MM.1S (cell line): Measurements from ENCODE around the gene POLN.

Experiments
- DNase-seq: peaks from one replicate; pipeline ENCODE4 v3.0.0-alpha.2; 2015
- H2AFZ ChIP-seq: fragments of 300-600 bp; sonication (generic); 2 replicates; pipeline ENCODE4 v1.6.0; 2016; ENCODE audit warnings: antibody characterized with exemption, low read length
- H3F3A ChIP-seq: fragments of 300-600 bp; sonication (generic); 2 replicates; pipeline ENCODE4 v1.6.1; 2016; ENCODE audit warnings: mild to moderate bottlenecking, antibody characterized with exemption, low read length, moderate library complexity, mixed read lengths; ENCODE audit not compliant: insufficient read depth
- H3K27ac ChIP-seq: fragments of 300-600 bp; sonication (generic); 2 replicates; pipeline ENCODE4 v1.5.1; 2016; ENCODE audit warnings: mild to moderate bottlenecking, low read length
- H3K27me3 ChIP-seq: fragments of 300-600 bp; sonication (generic); replicated peaks from 2 replicates; pipeline ENCODE4 v1.6.0; 2016; ENCODE audit warnings: low read length; ENCODE audit not compliant: insufficient read depth
- H3K36me3 ChIP-seq: fragments of 300-600 bp; sonication (generic); replicated peaks from 2 replicates; pipeline ENCODE4 v1.6.1; 2016; ENCODE audit warnings: mild to moderate bottlenecking, low read length, mixed read lengths; ENCODE audit not compliant: insufficient read depth
- H3K4me1 ChIP-seq: fragments of 300-600 bp; sonication (generic); 2 replicates; pipeline ENCODE4 v1.6.1; 2016; ENCODE audit warnings: low read length, mixed read lengths
- H3K4me2 ChIP-seq: fragments of 300-600 bp; sonication (generic); 2 replicates; pipeline ENCODE4 v1.6.0; 2016; ENCODE audit warnings: low read depth, low read length
- H3K4me3 ChIP-seq: fragments of 300-600 bp; sonication (generic); 2 replicates; pipeline ENCODE4 v1.5.1; 2016; ENCODE audit warnings: low read length, mixed read lengths
- H3K79me2 ChIP-seq: fragments of 300-600 bp; sonication (generic); 2 replicates; pipeline ENCODE4 v1.6.1; 2016; ENCODE audit warnings: mixed run types, low read length, mixed read lengths
- H3K9ac ChIP-seq: fragments of 300-600 bp; sonication (generic); 2 replicates; pipeline ENCODE4 v1.6.1; 2016; ENCODE audit warnings: low read length, mixed read lengths
- H3K9me2 ChIP-seq: fragments of 300-600 bp; sonication (generic); replicated peaks from 2 replicates; pipeline ENCODE4 v1.6.1; 2016; ENCODE audit warnings: mild to moderate bottlenecking, low read length, mixed read lengths; ENCODE audit not compliant: insufficient read depth
- H3K9me3 ChIP-seq: fragments of 300-600 bp; sonication (generic); replicated peaks from 2 replicates; pipeline ENCODE4 v1.6.1; 2016; ENCODE audit warnings: mild to moderate bottlenecking, low read length, mixed read lengths; ENCODE audit not compliant: insufficient read depth
- H4K20me1 ChIP-seq: fragments of 300-600 bp; sonication (generic); 2 replicates; pipeline ENCODE4 v1.6.1; 2016; ENCODE audit warnings: mild to moderate bottlenecking, low read length, moderate library complexity, mixed read lengths; ENCODE audit not compliant: insufficient read depth
- EZH2 ChIP-seq: fragments of 300-600 bp; sonication (generic); optimal IDR thresholded peaks from 2 replicates; pipeline ENCODE3; 2017; ENCODE audit warnings: low read depth, mild to moderate bottlenecking, antibody characterized with exemption, low read length, mixed read lengths
- EZH2phosphoT487 ChIP-seq: fragments of 300-600 bp; sonication (generic); IDR thresholded peaks from 2 replicates; pipeline ENCODE4 v1.6.1; 2018; ENCODE audit warnings: antibody characterized with exemption, low read length
- TF ChIP-seq, protein P1 (sequence below): fragments of 300-600 bp; sonication (generic); IDR thresholded peaks from 2 replicates; pipeline ENCODE4 v1.5.1; 2016; ENCODE audit warnings: antibody characterized with exemption, low read length, mixed read lengths

The POLN gene

DNA sequence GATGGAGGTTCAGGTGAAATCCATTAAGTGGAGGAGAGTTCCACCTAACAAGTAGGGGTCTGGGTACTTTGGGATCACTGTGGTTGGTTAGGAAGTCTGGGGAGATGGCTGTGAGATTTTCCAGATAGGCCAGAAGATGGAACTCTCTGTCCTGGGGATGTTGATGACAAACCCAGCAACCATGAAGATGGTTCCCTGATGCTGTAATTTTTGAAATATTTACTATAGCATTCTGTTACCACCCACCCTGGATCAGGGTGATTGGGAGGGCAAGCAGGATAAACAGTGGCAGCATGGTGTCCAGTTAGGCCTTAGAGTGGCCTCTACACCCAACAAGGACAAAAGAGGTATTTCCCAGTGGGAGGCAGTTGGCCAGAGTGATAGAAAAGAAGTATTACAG lies 217.2 kb downstream of the POLN start:
- Histone ChIP-seq H3F3A (no peaks in the 10 kb centered on the region), H2AFZ (no peak overlapping the region), H3K9me3 (no peaks in the 10 kb centered on the region), H3K9ac (no peak overlapping the region), H3K79me2 (no peaks in the 10 kb centered on the region), H3K4me3 (no peak overlapping the region), H3K4me2 (no peak overlapping the region), H4K20me1 (no peaks in the 10 kb centered on the region), H3K9me2 (no peaks in the 10 kb centered on the region), H3K36me3 (no peaks in the 10 kb centered on the region), H3K27me3 (no peaks in the 10 kb centered on the region), H3K4me1 (no peaks in the 10 kb centered on the region), H3K27ac (no peak overlapping the region)
- DNase-seq = no peak
- TF ChIP-seq EZH2 = no peak
- TF ChIP-seq, protein P1, sequence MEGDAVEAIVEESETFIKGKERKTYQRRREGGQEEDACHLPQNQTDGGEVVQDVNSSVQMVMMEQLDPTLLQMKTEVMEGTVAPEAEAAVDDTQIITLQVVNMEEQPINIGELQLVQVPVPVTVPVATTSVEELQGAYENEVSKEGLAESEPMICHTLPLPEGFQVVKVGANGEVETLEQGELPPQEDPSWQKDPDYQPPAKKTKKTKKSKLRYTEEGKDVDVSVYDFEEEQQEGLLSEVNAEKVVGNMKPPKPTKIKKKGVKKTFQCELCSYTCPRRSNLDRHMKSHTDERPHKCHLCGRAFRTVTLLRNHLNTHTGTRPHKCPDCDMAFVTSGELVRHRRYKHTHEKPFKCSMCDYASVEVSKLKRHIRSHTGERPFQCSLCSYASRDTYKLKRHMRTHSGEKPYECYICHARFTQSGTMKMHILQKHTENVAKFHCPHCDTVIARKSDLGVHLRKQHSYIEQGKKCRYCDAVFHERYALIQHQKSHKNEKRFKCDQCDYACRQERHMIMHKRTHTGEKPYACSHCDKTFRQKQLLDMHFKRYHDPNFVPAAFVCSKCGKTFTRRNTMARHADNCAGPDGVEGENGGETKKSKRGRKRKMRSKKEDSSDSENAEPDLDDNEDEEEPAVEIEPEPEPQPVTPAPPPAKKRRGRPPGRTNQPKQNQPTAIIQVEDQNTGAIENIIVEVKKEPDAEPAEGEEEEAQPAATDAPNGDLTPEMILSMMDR = no peak
- no peak for TF ChIP-seq EZH2phosphoT487
